K562 (cell line): ENCODE data around the gene KCNK1. TPM values are rescaled to one million over a fixed set of nuclear protein-coding genes. Genes with fewer than 3 reads are reported as not detected.

Source experiments
- ATAC-seq: fragments of 200-7000 bp; cut with Tn5 transposase; 3 replicates; pipeline ENCODE4 v1.9.1; 2020; ENCODE audit warnings: moderate library complexity
- BruUV-seq: library from RNA; stranded (reverse); fragments of 400-500 nt; replicated peaks from 2 replicates; lab custom pipeline; 2021; lab: Mats Ljungman, UMichigan
- CTCF ChIA-PET: fragments of 300-600 bp; formaldehyde crosslinking; extraction: SDS; loops from one replicate; lab custom pipeline; 2021; ENCODE audit warnings: low intra/inter-chr PET ratio; lab: Yijun Ruan, JAX
- POLR2A ChIA-PET: fragments of 300-600, 350-650 bp; sonication (Branson Sonifier 250); formaldehyde crosslinking; extraction: SDS; loops from one replicate; lab custom pipeline; 2021; ENCODE audit warnings: antibody characterized with exemption, inconsistent platforms; lab: Yijun Ruan, JAX
- DNase-seq, 4 experiments: peaks; one replicate each; pipeline versions ENCODE4 v3.0.0 to v3.0.0-alpha.2; 2011 to 2018; ENCODE audit warnings: low spot score in 3 of 4, mixed read lengths in 3 of 4; ENCODE audit errors: extremely low read depth in 1 of 4
- FAIRE-seq: peaks from 2 replicates; lab custom pipeline; 2011; peaks lifted over from hg19 to GRCh38; lab: Jason Lieb, UNC
- H2AFZ ChIP-seq: 2 replicates; pipeline ENCODE4 v1.6.0; 2011; ENCODE audit warnings: low read depth, low read length, control low read depth, inconsistent platforms
- H3K27ac ChIP-seq: fragments of 200-600 bp; 3 replicates; pipeline ENCODE4 v1.8.0; 2011; ENCODE audit warnings: low read depth, mild to moderate bottlenecking, control low read depth, inconsistent platforms, low read length, moderate library complexity, mixed read lengths; ENCODE audit errors: extremely low read depth
- H3K27me3 ChIP-seq, 2 experiments: fragments of 300-600 bp in 1 of 2; 2 replicates in 1 of 2; 3 replicates in 1 of 2; pipeline versions ENCODE4 v1.6.0 to v1.8.0; 2011; ENCODE audit warnings: inconsistent platforms in 2 of 2, low read length in 2 of 2, mild to moderate bottlenecking in 1 of 2, mixed read lengths in 1 of 2, moderate library complexity in 1 of 2; ENCODE audit not compliant: control insufficient read depth in 2 of 2, insufficient read depth in 2 of 2
- H3K36me3 ChIP-seq: fragments of 300-600 bp; 3 replicates; pipeline ENCODE4 v1.8.0; 2011; ENCODE audit warnings: mild to moderate bottlenecking, low read length, inconsistent platforms; ENCODE audit not compliant: control insufficient read depth, insufficient read depth
- H3K4me1 ChIP-seq, 2 experiments: fragments of 200-600 bp in 1 of 2; replicated peaks in 1 of 2; 2 replicates in 1 of 2; 3 replicates in 1 of 2; pipeline versions ENCODE4 v1.5.1 to v1.8.0; 2011; ENCODE audit warnings: inconsistent platforms in 2 of 2, low read length in 2 of 2, mild to moderate bottlenecking in 1 of 2, mixed read lengths in 1 of 2, moderate library complexity in 1 of 2; ENCODE audit not compliant: control insufficient read depth in 2 of 2, insufficient read depth in 2 of 2
- H3K4me2 ChIP-seq: 2 replicates; pipeline ENCODE4 v1.6.1; 2011; ENCODE audit warnings: low read length, control low read depth, inconsistent platforms, mixed read lengths; ENCODE audit not compliant: insufficient read depth
- H3K4me3 ChIP-seq: fragments of 200-600 bp; sonication (generic), shearing (Covaris generic); 2 replicates; pipeline ENCODE4 v1.5.1; 2016; ENCODE audit warnings: control low read depth, inconsistent platforms
- H3K79me2 ChIP-seq: fragments of 200-600 bp; 3 replicates; pipeline ENCODE4 v1.8.0; 2011; ENCODE audit warnings: low read length, inconsistent platforms; ENCODE audit not compliant: control insufficient read depth, insufficient read depth
- H3K9ac ChIP-seq, 2 experiments: 2 replicates each; pipeline versions ENCODE4 v1.6.0 to v1.6.1; 2011; ENCODE audit warnings: low read depth in 2 of 2, low read length in 2 of 2, control low read depth in 1 of 2, inconsistent platforms in 1 of 2, mild to moderate bottlenecking in 1 of 2, mixed read lengths in 1 of 2; ENCODE audit not compliant: insufficient read depth in 1 of 2
- H3K9me1 ChIP-seq: one replicate; pipeline ENCODE4 v1.6.0; 2011; ENCODE audit warnings: inconsistent platforms, mild to moderate bottlenecking, low read length, moderate library complexity; ENCODE audit not compliant: control insufficient read depth, insufficient read depth
- H3K9me3 ChIP-seq: replicated peaks from 2 replicates; pipeline ENCODE4 v1.5.1; 2011; ENCODE audit warnings: low read depth, low read length, inconsistent platforms; ENCODE audit not compliant: control insufficient read depth, insufficient read depth
- H4K20me1 ChIP-seq: replicated peaks from 2 replicates; pipeline ENCODE4 v1.6.1; 2011; ENCODE audit warnings: low read length, inconsistent platforms, mixed read lengths; ENCODE audit not compliant: control insufficient read depth, insufficient read depth
- CTBP1 ChIP-seq: fragments of 450-650 bp; IDR thresholded peaks from 2 replicates; pipeline ENCODE4 v1.6.1; 2016; ENCODE audit warnings: borderline replicate concordance
- GABPA ChIP-seq: fragments of 200-800 bp; sonication (Bioruptor generic); conservative IDR thresholded peaks from 2 replicates; pipeline ENCODE4 v1.6.1; 2016; ENCODE audit warnings: low read depth, missing genetic modification characterization, missing compliant biosample characterization
- NBN ChIP-seq: fragments of 450-650 bp; IDR thresholded peaks from 2 replicates; pipeline ENCODE4 v1.6.1; 2016; ENCODE audit warnings: low read depth, mild to moderate bottlenecking
- NCOA2 ChIP-seq, 2 experiments: fragments of 450-650 bp; IDR thresholded peaks; 2 replicates each; pipeline ENCODE4 v1.6.1; 2018; ENCODE audit warnings: mild to moderate bottlenecking in 2 of 2, moderate library complexity in 1 of 2; ENCODE audit not compliant: partially characterized antibody in 2 of 2
- NUFIP1 ChIP-seq: fragments of 450-650 bp; IDR thresholded peaks from 2 replicates; pipeline ENCODE4 v1.6.1; 2018; ENCODE audit not compliant: partially characterized antibody
- POLR3A ChIP-seq: IDR thresholded peaks from 2 replicates; pipeline ENCODE4 v1.6.1; 2011; ENCODE audit warnings: borderline replicate concordance, mild to moderate bottlenecking, moderate library complexity; ENCODE audit not compliant: insufficient read length, insufficient read depth; ENCODE audit errors: extremely low read depth
- PPARD ChIP-seq: fragments of 250-450 bp; sonication (Bioruptor Pico); IDR thresholded peaks from 2 replicates; pipeline ENCODE4 v1.8.0; 2022; ENCODE audit warnings: inconsistent platforms, mild to moderate bottlenecking, moderate library complexity
- PREB ChIP-seq: sonication (generic); formaldehyde crosslinking; IDR thresholded peaks from 2 replicates; pipeline ENCODE4 v1.8.1; 2023; ENCODE audit warnings: mild to moderate bottlenecking, missing genetic modification reagents
- PTBP1 ChIP-seq: fragments of 200-400 bp; formaldehyde crosslinking; IDR thresholded peaks from 2 replicates; pipeline ENCODE4 v1.6.1; 2017; ENCODE audit warnings: low read depth, low read length
- RFX1 ChIP-seq: fragments of 450-650 bp; IDR thresholded peaks from 2 replicates; pipeline ENCODE4 v1.6.1; 2016; ENCODE audit warnings: mild to moderate bottlenecking, moderate library complexity
- TCF15 ChIP-seq: fragments of 250-450 bp; sonication (Bioruptor Pico); IDR thresholded peaks from 2 replicates; pipeline ENCODE4 v1.8.0; 2022; ENCODE audit warnings: moderate library complexity, mild to moderate bottlenecking, inconsistent platforms
- TRIM28 ChIP-seq: fragments of 450-650 bp; IDR thresholded peaks from 2 replicates; pipeline ENCODE4 v1.6.1; 2017
- ZNF384 ChIP-seq: IDR thresholded peaks from 2 replicates; pipeline ENCODE4 v1.6.1; 2012; ENCODE audit warnings: low read depth, low read length, improper control_type of control experiment
- WGBS: fragments of 100-300 bp; shearing (Covaris generic); methylation state at CpG from one replicate; pipeline ENCODE4 v1.1.6; 2016; ENCODE audit warnings: low coverage, mixed read lengths; ENCODE audit not compliant: insufficient coverage; ENCODE audit errors: missing lambda C conversion rate; 5-methylcytosine and 5-hydroxymethylcytosine counted together
- in situ Hi-C: fragments of 300-500 bp; cut with MboI; formaldehyde crosslinking; loops from 4 replicates; pipeline ENCODE4 v1.15.0; 2018; ENCODE audit warnings: inconsistent platforms, mixed read lengths
- intact Hi-C: fragments of 100-400 bp; cut with micrococcal nuclease; formaldehyde crosslinking; loops from 2 replicates; pipeline ENCODE4 v1.14.2; 2022
- polyA plus RNA-seq, 8 experiments: library from polyadenylated mRNA; depleted of rRNA in 4 of 8; stranded (reverse) in 5 of 8; unstranded in 3 of 8; fragments of >200 nt; fragmentation: Nextera tagmentation in 2 of 8; fragmentation: Illumina TruSeq in 1 of 8; extraction: Ambion mirVana in 2 of 8; extraction: Trizol in 1 of 8; gene quantifications; 2 replicates each; pipeline versions ENCODE4 v1.2.1 to v1.2.3, GENCODE V29; 2011 to 2014; ENCODE audit warnings: inconsistent platforms in 1 of 8, missing spikeins in 1 of 8
- total RNA-seq, 7 experiments: library from RNA; depleted of rRNA in 6 of 7; stranded (reverse); fragments of >200 nt in 6 of 7; fragmentation: Illumina TruSeq in 2 of 7; extraction: Trizol in 2 of 7; gene quantifications; 2 replicates each; pipeline versions ENCODE4 v1.2.1 to v1.2.3, GENCODE V29; 2011 to 2021; ENCODE audit warnings: low replicate concordance in 1 of 7

The KCNK1 gene
- total and polyA plus RNA-seq, 9 of the 15 experiments (the other 6 are each of a cell fraction or from before 2014, with no cell fraction given): 3.1 to 22.7 (median 6.0) TPM

- FAIRE-seq (no peak), ATAC-seq (no peak), DNase-seq (no peak)
- Histone ChIP-seq H3K9me1 (no peaks in the 10 kb centered on the region), H3K4me1 (peaks cover 16 to 34% of the 10 kb centered on the region in 2 experiments), H3K4me2 (no peak overlapping the region), H3K79me2 (peaks cover 42% of the 10 kb centered on the region), H3K27me3 (no peaks in the 10 kb centered on the region), H3K9me3 (peaks cover 6% of the 10 kb centered on the region), H3K27ac (no peak overlapping the region), H4K20me1 (no peaks in the 10 kb centered on the region), H3K4me3 (no peak overlapping the region), H3K36me3 (peaks cover 18% of the 10 kb centered on the region), H2AFZ (no peak overlapping the region), H3K9ac (no peak overlapping the region)
- ChIA-PET CTCF (no interaction called here), POLR2A (no interaction called here)
- BruUV-seq: no TSS peak
- in situ Hi-C loops (no loop called here), intact Hi-C loops (no loop called here)
- 94% methylated on average over 7 of the region's 7 CpGs for WGBS
- TF ChIP-seq RFX1 (peak; percentile 69), TRIM28 (no peak), POLR3A (no peak), PPARD (CRISPR knock-in tag) (no peak)
Observed at GRCh38 chr1:233659495-233659894, 45.6 kb downstream of the KCNK1 start.

- intact Hi-C loops (no loop called here), in situ Hi-C loops (no loop called here)
- Histone ChIP-seq H3K4me1 (peaks cover 21 to 32% of the 10 kb centered on the region in 2 experiments; a peak in 4 of 5 replicates), H3K4me3 (no peak overlapping the region), H3K9ac (no peak overlapping the region), H3K9me1 (no peaks in the 10 kb centered on the region), H3K36me3 (peaks cover 27% of the 10 kb centered on the region), H3K27ac (no peak overlapping the region), H3K9me3 (peaks cover 10% of the 10 kb centered on the region), H3K79me2 (peaks cover 39% of the 10 kb centered on the region), H3K27me3 (no peaks in the 10 kb centered on the region), H3K4me2 (no peak overlapping the region), H4K20me1 (no peaks in the 10 kb centered on the region), H2AFZ (no peak overlapping the region)
- WGBS: 62% methylated on average over 11 of the region's 11 CpGs
- DNase-seq (no peak), FAIRE-seq (no peak), ATAC-seq (no peak)
- no TSS peak for BruUV-seq
- ChIA-PET CTCF (no interaction called here), POLR2A (no interaction called here)
- TF ChIP-seq GABPA (no peak), PREB (CRISPR knock-in tag) (no peak), CTBP1 (no peak), NCOA2 (IDR thresholded peaks at IDR 0.05; ENCODE audit: partially characterized antibody in 2 of 2) (no peak), ZNF384 (no peak), NUFIP1 (no peak), NBN (no peak), TCF15 (CRISPR knock-in tag) (no peak), PTBP1 (no peak)
Observed at GRCh38 chr1:233661376-233662159, 47.7 kb downstream of the KCNK1 start.
